ENCODE results near the gene SVIL. TPM values are rescaled to one million over a fixed set of nuclear protein-coding genes. Genes with fewer than 3 reads are reported as not detected.

Gene SVIL
- total RNA-seq, 1 donor from 2014 or later, result 0.62 TPM

GRCh38 chr10:29546773-29547313 lies 87.9 kb downstream of the SVIL start:
- TF ChIP-seq CTCF (IDR thresholded peaks at IDR 0.05), result no peak
- Mint-ChIP-seq H3K27me3 (no peaks in the 10 kb centered on the region), H3K4me3 (no peak overlapping the region), H3K36me3 (ENCODE audit: low read depth) (no peaks in the 10 kb centered on the region), H3K4me1 (no peaks in the 10 kb centered on the region), H3K9me3 (no peaks in the 10 kb centered on the region), H3K27ac (no peak overlapping the region)
- CTCF ChIA-PET, result no interaction called here
- DNase-seq (no peak), ATAC-seq (ENCODE audit: low read depth) (no peak)
- intact Hi-C loops (cut with micrococcal nuclease), result no loop called here
- POLR2A ChIA-PET, result no interaction called here

GRCh38 chr10:29545122-29545521 lies 89.6 kb downstream of the SVIL start:
- CTCF ChIA-PET, result no interaction called here
- no peaks in the 10 kb centered on the region for H3K27me3 Mint-ChIP-seq
- no peaks in the 10 kb centered on the region for H3K9me3 Mint-ChIP-seq
- DNase-seq (no peak), ATAC-seq (ENCODE audit: low read depth) (no peak)
- no peak overlapping the region for H3K4me3 Mint-ChIP-seq
- intact Hi-C loops (cut with micrococcal nuclease), result no loop called here
- H3K36me3 Mint-ChIP-seq (ENCODE audit: low read depth), result no peaks in the 10 kb centered on the region
- no peak for TF ChIP-seq CTCF (IDR thresholded peaks at IDR 0.05)
- POLR2A ChIA-PET, result no interaction called here
- H3K4me1 Mint-ChIP-seq, result no peaks in the 10 kb centered on the region
- H3K27ac Mint-ChIP-seq, result no peak overlapping the region

- H3K27ac Mint-ChIP-seq, result no peak overlapping the region
These were observed 91.1 kb downstream of the SVIL start for GRCh38 chr10:29543715-29544114.

GRCh38 chr10:29542723-29543122 lies 92.0 kb downstream of the SVIL start:
- POLR2A ChIA-PET, result no interaction called here
- CTCF ChIA-PET, result no interaction called here
- Mint-ChIP-seq H3K4me3 (no peak overlapping the region), H3K9me3 (no peaks in the 10 kb centered on the region), H3K4me1 (no peaks in the 10 kb centered on the region), H3K27me3 (no peaks in the 10 kb centered on the region), H3K27ac (no peak overlapping the region), H3K36me3 (ENCODE audit: low read depth) (no peaks in the 10 kb centered on the region)
- DNase-seq (no peak), ATAC-seq (ENCODE audit: low read depth) (no peak)
- intact Hi-C loops (cut with micrococcal nuclease), result no loop called here
- no peak for TF ChIP-seq CTCF (IDR thresholded peaks at IDR 0.05)

More at GRCh38 chr10:29543715-29544114, 91.1 kb downstream of the SVIL start:
- H3K27me3 Mint-ChIP-seq, result no peaks in the 10 kb centered on the region
- ChIA-PET CTCF (no interaction called here), POLR2A (no interaction called here)
- no peak overlapping the region for H3K4me3 Mint-ChIP-seq
- no peaks in the 10 kb centered on the region for H3K36me3 Mint-ChIP-seq (ENCODE audit: low read depth)
- ATAC-seq (ENCODE audit: low read depth) (no peak), DNase-seq (no peak)
- no peak for TF ChIP-seq CTCF (IDR thresholded peaks at IDR 0.05)
- intact Hi-C loops (cut with micrococcal nuclease), result no loop called here
- H3K9me3 Mint-ChIP-seq, result no peaks in the 10 kb centered on the region
- no peaks in the 10 kb centered on the region for H3K4me1 Mint-ChIP-seq

GRCh38 chr10:29541422-29542210 lies 93.2 kb downstream of the SVIL start:
- DNase-seq (no peak), ATAC-seq (ENCODE audit: low read depth) (no peak)
- Mint-ChIP-seq H3K36me3 (ENCODE audit: low read depth) (no peaks in the 10 kb centered on the region), H3K27me3 (no peaks in the 10 kb centered on the region), H3K27ac (no peak overlapping the region), H3K9me3 (no peaks in the 10 kb centered on the region), H3K4me3 (no peak overlapping the region), H3K4me1 (no peaks in the 10 kb centered on the region)
- ChIA-PET CTCF (no interaction called here), POLR2A (no interaction called here)
- intact Hi-C loops (cut with micrococcal nuclease), result no loop called here
- no peak for TF ChIP-seq CTCF (IDR thresholded peaks at IDR 0.05)

Measured in activated B cell treated with CpG ODN at 0.5 μM for 24 hours (primary cell).